Renal cortex interstitium (tissue), 15 donors: ENCODE measurements around the gene ZBTB7A. TPM values are rescaled to one million over a fixed set of nuclear protein-coding genes. Genes with fewer than 3 reads are reported as not detected.
A peak's percentile ranks its signal among the peaks of the same experiment; 100 is the strongest.

Experiments used
- DNase-seq, 11 donors: peaks; one replicate each; pipeline ENCODE4 v3.0.0-alpha.2; 2013; ENCODE audit warnings: low read depth in 9 of 11, low spot score in 4 of 11; ENCODE audit errors: extremely low read depth in 1 of 11
- long read RNA-seq, 16 experiments: transcript quantifications; one replicate each; lab custom pipeline, GENCODE V29; 2026
- polyA plus RNA-seq, 3 donors: library from polyadenylated mRNA; unstranded; fragments of 120-200 nt; gene quantifications; one replicate each; pipeline ENCODE4 v1.2.1, GENCODE V29; 2013; ENCODE audit not compliant: insufficient read length in 3 of 3

Gene ZBTB7A
- 10 to 100 TPM in 2 of 3 donors, 1 to 10 TPM in 1; 7.6 to 13.8 (median 10.5) TPM for polyA plus RNA-seq
- long read RNA-seq, donor 1, full-length matches to known transcripts: 2 of 2 reads
- long read RNA-seq, donor 1, partial matches to known transcripts: 0 of 2 reads
- long read RNA-seq, donor 1, other reads (novel, unspliced or antisense): 0 of 2 reads
- long read RNA-seq, donor 2, full-length matches to known transcripts: 2 of 2 reads
- long read RNA-seq, donor 2, partial matches to known transcripts: 0 of 2 reads
- long read RNA-seq, donor 2, other reads (novel, unspliced or antisense): 0 of 2 reads
- long read RNA-seq, donor 3, full-length matches to known transcripts: 9 of 9 reads
- long read RNA-seq, donor 3, partial matches to known transcripts: 0 of 9 reads
- long read RNA-seq, donor 3, other reads (novel, unspliced or antisense): 0 of 9 reads
- long read RNA-seq, donor 4, full-length matches to known transcripts: 1 of 1 reads
- long read RNA-seq, donor 4, partial matches to known transcripts: 0 of 1 reads
- long read RNA-seq, donor 4, other reads (novel, unspliced or antisense): 0 of 1 reads
- long read RNA-seq, donor 5: 0 reads
- long read RNA-seq, donor 6, full-length matches to known transcripts: 7 of 7 reads
- long read RNA-seq, donor 6, partial matches to known transcripts: 0 of 7 reads
- long read RNA-seq, donor 6, other reads (novel, unspliced or antisense): 0 of 7 reads
- long read RNA-seq, donor 7, full-length matches to known transcripts: 4 of 29 reads
- long read RNA-seq, donor 7, partial matches to known transcripts: 25 of 29 reads
- long read RNA-seq, donor 7, other reads (novel, unspliced or antisense): 0 of 29 reads
- long read RNA-seq, donor 8: 0 reads
- long read RNA-seq, donor 9: 0 reads
- long read RNA-seq, donor 10, full-length matches to known transcripts: 7 of 7 reads
- long read RNA-seq, donor 10, partial matches to known transcripts: 0 of 7 reads
- long read RNA-seq, donor 10, other reads (novel, unspliced or antisense): 0 of 7 reads
- long read RNA-seq, donor 11, full-length matches to known transcripts: 5 of 5 reads
- long read RNA-seq, donor 11, partial matches to known transcripts: 0 of 5 reads
- long read RNA-seq, donor 11, other reads (novel, unspliced or antisense): 0 of 5 reads
- long read RNA-seq, donor 12, full-length matches to known transcripts: 1 of 1 reads
- long read RNA-seq, donor 12, partial matches to known transcripts: 0 of 1 reads
- long read RNA-seq, donor 12, other reads (novel, unspliced or antisense): 0 of 1 reads
- long read RNA-seq, donor 13: 0 reads
- long read RNA-seq, donor 14, full-length matches to known transcripts: 3 of 3 reads
- long read RNA-seq, donor 14, partial matches to known transcripts: 0 of 3 reads
- long read RNA-seq, donor 14, other reads (novel, unspliced or antisense): 0 of 3 reads
- long read RNA-seq, donor 15, full-length matches to known transcripts: 3 of 3 reads
- long read RNA-seq, donor 15, partial matches to known transcripts: 0 of 3 reads
- long read RNA-seq, donor 15, other reads (novel, unspliced or antisense): 0 of 3 reads
- long read RNA-seq, donor 16, full-length matches to known transcripts: 13 of 18 reads
- long read RNA-seq, donor 16, partial matches to known transcripts: 5 of 18 reads
- long read RNA-seq, donor 16, other reads (novel, unspliced or antisense): 0 of 18 reads

DNA sequence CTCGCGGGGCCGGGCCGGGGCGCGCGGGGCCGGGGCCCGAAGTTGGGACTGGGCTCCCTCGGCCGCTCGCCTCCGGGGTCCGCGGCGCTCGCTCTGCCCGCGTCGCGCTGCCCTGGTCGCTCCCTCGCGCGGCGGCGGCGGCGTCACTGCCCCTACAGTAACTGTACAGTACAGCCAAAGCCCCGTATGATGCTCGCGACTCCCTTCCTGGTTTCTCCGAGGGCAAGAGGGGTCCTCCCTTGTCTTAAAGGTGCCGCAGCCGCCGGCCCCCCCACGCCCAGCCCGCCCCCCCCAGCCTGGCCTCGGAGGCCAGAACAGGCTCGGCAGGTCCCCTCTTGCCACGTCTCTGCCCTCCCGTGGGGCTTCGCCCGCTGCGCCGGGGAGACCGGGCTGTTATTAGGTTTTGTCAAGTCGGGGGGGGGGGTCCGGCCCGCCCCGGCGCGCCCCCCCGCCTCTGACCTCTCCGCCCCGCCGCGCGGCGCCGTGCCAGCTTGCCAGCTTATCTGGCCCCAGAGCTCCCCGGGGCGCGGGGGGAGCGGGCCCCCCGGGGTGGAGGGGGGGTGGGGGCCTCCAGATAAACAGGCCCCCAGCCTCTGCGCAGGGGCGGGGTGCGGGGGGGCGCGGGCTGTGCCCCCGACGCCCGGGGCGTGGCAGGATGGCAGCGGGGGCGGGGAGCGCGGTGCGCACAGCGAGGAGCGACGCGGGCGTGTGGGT is at the start of gene ZBTB7A:
Gene ZBTB7A (minus strand): TSS at position 218 of the 714 bp plus-strand sequence. CDS start 11,667 bp downstream, outside the sequence.
- peak in 4 of 11 donors; percentile 69 to 77 (median 73) for DNase-seq

DNA sequence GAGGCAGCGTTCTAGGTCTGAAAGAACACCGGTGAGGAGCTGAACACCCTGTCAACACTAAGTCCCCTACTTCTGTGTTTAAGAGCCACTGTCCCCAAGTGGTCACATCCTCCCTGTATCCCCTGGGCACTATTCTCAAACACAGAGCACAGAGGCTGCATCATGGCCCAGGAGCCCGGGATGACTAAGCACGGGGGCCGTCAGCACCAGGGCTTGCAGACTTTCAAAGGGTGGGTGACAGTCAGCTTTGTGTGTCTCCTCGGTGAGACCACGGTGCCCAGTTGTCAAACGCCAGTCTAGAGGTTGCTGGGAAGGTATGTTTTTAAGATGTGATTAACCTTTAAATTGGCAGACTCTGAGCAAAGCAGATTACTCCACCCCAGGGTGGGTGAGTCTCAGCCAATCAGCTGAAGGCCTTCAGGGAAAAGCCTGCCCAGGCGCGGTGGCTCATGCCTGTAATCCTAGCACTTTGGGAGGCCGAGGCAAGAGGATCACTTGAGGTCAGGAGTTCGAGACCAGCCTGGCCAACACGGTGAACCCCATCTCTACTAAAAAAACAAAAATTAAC is 49.2 kb upstream of the ZBTB7A start:
- no peak for DNase-seq

DNA sequence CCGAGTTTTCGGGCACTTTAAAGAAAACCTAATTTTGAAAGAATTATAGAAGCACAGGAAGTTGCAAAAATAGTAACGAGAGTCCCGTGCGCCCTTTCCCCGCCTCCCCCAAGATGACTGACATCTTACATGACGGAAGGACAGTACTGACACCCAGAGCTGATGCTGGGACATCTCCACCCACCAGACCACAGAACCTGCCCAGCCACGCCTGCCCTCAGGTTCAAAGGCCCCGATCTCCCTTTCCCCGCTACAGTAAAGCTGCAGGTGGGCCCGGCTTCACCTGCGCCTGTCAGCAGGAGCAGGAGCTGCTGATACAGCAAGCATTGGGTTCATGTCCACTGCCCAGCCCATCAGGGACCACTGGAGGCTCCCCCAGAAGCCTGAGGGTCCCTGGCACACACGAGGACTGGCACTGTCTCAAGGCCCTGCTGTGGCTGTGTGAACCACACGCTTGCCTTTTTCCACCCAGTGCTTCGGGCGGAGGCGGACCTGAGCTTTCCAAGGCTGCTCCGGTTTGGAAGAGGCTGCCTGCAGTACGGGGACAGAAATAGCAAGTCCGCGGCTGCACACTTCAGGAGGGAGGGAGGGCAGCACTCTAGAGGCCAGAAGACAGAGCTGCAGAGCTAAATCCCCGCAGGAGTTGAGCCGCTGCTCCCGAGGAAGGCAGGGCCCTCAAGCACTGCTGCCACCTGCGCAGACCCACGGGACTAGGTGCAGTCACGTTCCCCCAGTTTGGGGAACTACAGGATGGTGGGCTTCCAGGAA is 48.5 kb upstream of the ZBTB7A start:
- DNase-seq: no peak

DNA sequence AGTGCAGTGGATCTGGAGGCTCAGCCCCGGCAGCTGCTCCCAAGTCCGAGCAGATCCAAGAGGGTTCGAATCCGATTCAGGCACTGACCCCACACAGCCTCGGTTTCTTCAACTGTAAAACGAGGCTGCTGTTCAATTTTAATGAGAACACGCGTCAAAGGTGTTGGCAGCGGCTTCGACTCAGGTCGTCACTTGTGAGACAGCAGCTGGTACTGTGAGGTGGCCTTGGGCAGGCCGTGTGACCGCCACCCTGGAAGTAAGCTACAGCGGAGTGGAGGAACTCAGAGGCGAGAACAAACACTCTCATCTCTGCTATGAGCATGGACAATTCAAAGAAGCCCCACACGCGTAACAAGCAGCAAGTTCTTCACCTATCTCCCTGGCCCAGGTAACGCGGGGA is 47.5 kb upstream of the ZBTB7A start:
- no peak for DNase-seq

DNA sequence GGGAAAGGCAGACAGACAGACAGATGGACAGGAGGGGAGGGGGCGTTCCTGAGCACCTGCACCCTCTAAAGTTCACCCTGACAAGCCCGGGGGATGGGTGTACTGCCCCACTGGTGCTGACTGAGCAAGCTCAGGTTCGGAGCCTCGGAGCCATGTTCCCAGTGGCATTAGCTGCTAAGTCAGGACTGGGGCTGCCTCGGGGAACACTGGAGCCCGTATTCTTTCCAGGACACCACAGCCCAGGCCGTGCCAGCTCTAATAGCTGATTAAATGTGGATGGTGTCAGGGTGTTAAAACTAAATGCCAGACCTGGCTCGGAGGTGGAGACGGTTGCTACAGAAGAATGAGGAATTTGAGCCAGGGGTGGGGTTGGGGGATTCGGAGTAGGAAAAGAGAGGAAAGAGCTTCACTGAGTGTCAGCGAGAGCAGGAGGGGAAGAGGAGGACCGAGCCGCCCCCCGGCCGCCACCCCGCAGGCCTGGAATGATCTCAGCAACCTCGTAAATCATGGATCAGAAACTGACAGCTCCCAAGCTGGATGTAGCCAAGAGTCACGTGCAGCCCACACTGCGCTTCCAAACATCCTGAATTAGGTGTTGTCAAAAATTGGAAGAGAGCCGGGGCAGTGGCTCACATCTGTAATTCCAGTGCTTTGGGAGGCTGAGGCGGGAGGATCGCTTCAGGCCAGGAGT is 46.8 kb upstream of the ZBTB7A start:
- no peak for DNase-seq

DNA sequence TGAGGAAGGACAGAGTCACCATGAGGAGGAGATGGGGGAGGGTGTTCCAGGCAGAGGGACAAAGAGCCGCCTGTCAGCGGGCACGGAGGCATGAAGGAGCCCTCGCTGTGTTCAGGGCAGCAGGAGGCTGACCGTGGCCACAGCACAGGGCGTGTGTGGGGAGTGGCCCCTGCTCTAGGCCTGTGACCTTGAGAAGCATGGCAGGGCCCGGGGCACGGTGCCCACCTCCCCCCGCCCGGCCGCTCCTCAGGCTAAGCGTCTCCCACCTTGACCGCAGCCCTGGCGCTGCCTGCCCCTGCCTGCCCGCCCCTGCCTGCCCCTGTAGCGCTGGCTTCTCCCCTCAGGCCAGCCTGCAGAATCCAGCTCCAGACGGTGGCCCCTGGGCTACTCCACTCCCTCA is 45.7 kb upstream of the ZBTB7A start:
- DNase-seq: no peak

DNA sequence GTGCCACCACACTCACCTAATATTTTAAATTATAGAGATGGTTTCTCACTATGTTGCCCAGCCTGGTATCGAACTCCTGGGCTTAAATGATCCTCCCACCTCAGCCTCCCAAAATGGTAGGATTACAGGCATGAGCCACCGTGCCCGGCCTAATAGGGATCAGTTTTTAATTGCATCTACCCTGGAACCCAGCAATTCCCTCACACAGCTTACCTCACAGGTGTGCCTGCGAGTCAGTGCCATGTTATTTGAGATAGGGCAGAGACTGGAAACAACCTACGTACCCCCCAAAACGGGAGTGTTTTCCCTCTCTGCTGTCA is 42.9 kb upstream of the ZBTB7A start:
- DNase-seq: no peak

DNA sequence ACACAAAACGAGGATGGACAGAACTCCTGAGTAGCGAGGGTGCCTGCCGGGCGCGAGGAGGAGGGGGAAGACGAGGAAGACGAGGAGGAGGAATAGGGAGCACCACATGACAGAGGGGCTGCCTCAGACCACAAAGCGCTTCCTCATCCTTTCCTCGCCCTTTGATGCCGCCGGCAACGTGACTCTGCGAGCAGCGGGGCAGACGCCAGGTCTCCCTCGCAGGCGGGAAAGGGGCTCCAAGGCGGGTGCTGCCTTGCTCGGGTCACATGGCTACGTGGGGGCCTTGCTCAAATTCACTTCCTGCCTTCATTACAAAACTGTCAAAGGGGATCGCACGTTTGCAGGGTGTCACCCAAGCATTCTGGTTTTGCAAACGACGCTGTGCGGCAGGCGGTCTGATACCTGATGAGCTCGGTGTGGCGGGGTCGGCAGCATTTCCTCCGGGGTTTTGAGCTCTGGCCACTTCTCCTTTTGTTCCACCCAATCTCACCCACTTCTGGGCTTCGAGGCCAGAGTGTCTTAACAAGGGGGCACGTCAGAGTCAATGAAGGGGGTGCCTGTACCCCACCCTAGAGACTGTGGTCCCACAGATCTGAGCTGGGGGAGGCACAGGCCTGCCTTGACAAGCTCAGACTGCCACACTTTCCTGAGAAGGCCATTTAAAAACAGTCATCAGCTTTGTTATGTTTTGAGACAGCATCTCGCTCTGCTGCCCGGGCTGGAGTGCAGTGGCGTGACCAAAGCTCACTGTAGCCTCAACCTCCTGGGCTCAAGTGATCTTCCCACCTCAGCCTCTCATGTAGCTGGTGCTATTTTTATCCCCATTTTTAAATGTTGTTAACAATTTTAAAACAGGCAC is 42.3 kb upstream of the ZBTB7A start:
- DNase-seq: no peak

DNA sequence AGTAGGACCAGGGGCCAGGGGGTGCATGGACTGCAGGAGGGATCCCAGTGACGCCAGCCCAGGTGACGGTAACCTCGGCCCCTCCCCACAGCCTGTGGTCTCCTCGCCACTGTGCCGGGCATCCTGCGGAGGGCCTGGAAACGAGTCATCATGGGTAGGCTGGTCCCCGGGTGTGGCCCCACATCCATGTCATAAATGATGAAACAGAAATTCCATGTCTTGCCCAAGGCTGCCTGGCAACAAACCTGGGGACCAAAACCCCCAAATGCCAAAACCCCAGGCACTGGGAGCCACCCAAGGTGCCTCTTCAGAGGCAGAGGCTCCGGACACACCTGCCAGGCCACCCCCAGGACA is 36.4 kb upstream of the ZBTB7A start:
- DNase-seq: no peak

DNA sequence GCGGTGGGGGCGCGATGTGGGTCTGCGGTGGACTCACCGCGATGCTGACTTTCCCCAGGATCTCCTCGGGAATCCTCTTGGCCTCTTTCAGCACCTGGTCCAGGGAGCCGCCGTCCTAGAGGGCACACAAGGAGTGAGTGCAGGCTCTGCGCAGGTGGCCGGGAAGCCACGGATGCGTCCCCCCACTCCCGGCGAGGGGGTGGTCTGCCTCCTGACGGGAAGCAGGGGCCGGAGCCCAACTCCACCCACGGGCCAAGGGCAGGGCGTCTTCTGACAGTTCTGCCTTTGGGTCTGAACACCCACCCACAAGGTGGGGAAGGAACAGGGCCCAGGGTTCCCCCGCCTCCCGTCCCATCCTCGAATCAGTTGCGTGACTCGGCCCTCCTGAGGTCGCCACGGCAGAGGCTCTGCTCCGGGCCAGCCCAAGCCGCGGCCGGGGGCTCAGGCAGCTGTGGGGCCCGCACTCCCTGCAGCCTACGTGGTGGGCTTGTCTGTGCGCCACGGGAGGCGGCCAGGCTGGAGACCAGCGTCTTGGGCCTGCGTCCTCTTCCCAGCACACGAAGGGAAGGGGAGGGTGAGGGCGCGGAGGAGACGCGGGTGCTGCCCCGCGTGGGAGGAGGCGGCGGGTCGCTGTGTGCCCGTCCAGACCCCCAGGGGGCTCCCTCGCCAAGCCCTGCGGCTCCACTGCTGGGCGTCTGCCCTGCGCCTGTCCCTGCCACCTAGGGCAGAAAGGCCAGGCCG is 35.8 kb upstream of the ZBTB7A start:
- DNase-seq: no peak

DNA sequence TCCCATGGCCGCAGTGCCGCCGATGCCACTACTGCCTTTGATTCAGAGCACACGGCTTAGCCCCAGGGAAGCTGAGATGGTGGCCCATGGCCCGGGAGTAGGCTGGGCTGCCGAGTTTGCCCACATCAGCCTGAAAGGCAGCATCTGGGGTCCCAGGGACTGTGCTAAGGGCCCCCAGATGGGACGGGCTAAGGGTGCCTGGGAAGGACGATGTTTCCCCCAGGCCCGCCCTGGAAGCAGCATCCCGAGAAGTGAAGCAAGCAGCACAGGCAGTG is 34.7 kb upstream of the ZBTB7A start:
- DNase-seq: no peak

DNA sequence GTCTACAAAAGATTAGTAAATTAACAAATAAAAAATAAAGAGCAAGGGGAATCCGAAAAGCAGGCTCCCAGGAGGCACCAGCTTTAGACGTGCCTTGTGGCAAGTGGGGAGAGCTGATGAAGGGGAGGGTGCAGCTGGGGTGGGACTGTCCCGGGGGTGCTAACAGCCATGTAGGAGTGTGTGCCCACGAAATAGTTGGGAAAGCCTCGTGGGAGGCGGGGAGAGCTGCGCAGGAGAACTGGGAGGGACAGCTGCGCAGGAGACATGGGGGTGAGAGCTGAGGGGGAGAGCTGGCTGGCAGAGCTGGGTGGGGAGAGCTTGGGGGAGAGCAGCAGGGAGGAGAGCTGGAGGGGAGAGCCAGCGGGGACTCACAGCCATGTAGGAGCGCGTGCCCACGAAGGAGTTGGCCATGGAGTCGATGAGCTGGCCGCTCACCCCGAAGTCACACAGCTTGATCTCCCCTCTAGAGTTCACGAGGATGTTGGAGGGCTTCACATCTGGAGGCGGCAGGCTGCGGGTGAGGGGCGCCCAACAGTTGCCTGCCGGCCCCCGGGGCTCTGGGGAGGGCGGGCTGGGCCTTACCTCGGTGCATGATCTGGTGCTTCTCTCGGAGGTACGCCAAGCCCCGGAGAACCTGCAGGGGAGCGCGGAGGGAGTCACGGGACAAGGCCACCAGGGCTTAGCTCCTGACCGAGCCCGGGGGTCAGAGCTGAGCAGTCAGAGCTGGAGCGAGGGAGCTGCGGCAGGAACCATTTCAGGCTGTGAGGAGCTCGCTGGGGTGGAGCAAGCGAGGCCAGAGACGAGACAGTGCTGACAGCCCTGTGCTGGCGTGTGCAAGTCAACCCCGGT is 34.2 kb upstream of the ZBTB7A start:
- DNase-seq: no peak

DNA sequence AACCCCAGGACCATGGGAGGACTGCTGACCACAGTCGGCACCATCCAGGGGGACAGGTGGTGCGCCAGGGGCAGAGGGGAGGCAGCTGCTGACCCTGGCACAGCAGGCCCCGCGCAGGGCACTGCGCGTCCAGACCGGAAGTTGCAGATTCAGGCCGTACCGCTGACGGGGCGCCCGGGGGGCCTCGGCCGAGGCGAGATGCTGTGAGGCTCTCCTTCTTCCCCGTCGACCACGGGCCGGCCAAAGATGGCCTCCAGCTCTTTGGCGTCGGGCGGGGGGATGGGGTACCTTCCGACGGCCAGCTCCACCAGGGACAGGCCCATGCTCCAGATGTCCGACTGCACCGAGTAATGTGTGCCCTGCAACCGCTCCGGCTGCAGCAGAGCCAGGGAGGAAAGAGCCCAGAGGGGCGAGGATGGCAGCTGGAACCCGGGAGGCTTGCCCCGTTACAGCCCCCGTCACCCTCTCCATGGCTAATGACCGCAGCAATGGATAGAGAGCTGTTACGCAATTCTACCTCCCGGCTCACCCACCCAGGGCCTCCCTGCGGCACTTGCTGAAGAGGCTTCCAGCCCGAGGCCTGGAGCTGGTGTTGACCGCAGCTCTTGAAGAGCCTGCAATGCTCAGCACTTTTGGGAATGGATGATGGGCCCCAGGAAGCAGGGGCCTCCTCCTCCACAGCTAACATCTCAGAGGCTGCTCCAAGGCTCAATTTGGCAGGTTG is 32.5 kb upstream of the ZBTB7A start:
- no peak for DNase-seq

DNA sequence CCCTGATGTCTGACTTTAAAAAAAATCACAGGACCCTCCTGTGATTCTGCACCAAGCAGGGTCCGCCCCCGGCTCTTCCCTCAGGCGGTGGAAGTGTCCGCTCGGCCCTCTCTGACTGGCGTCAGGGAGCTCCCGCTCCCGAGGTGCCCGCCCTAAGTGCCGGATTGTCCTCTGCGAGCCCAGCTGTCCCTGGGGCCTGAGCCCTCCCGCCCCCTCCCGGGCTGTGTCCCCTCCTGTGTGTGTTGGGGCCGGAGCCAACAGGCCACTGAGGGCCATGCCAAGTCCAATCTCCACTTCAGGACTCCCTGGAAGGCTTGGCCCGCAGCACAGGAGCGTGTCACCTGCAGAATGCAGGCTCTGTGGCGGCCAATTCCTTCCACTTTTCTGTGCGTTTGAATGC is 31.8 kb upstream of the ZBTB7A start:
- no peak for DNase-seq
